K562 (cell line): ENCODE data around the gene NEURL2. TPM values are rescaled to one million over a fixed set of nuclear protein-coding genes. Genes with fewer than 3 reads are reported as not detected.

Source experiments
- BMI1 ChIP-seq: fragments of 150-350 bp; IDR thresholded peaks from 2 replicates; pipeline ENCODE4 v1.6.1; 2014; ENCODE audit warnings: low read length
- CC2D1A ChIP-seq: fragments of 450-650 bp; IDR thresholded peaks from 2 replicates; pipeline ENCODE4 v1.6.1; 2017; ENCODE audit warnings: mild to moderate bottlenecking
- CEBPG ChIP-seq, 3 experiments: fragments of 200-800 bp in 1 of 3; sonication (Bioruptor generic) in 1 of 3; sonication (generic) in 1 of 3; formaldehyde crosslinking in 1 of 3; IDR thresholded peaks in 2 of 3; conservative IDR thresholded peaks in 1 of 3; 2 replicates each; pipeline versions ENCODE4 v1.6.1 to v1.8.0; 2016 to 2022; ENCODE audit warnings: missing compliant biosample characterization in 2 of 3, missing genetic modification characterization in 2 of 3, mild to moderate bottlenecking in 1 of 3, missing genetic modification reagents in 1 of 3
- CGGBP1 ChIP-seq: fragments of 250-450 bp; sonication (Bioruptor Pico); IDR thresholded peaks from 2 replicates; pipeline ENCODE4 v1.9.0; 2021; ENCODE audit warnings: mild to moderate bottlenecking
- MGA ChIP-seq: fragments of 450-650 bp; IDR thresholded peaks from 2 replicates; pipeline ENCODE4 v1.6.1; 2016; ENCODE audit warnings: mild to moderate bottlenecking, moderate library complexity
- TARDBP ChIP-seq: fragments of 450-650 bp; IDR thresholded peaks from 2 replicates; pipeline ENCODE4 v1.6.1; 2016
- ZC3H4 ChIP-seq: sonication (generic); formaldehyde crosslinking; IDR thresholded peaks from 2 replicates; pipeline ENCODE4 v1.9.0; 2021; ENCODE audit warnings: missing genetic modification reagents, borderline replicate concordance
- polyA plus RNA-seq, 8 experiments: library from polyadenylated mRNA; depleted of rRNA in 4 of 8; stranded (reverse) in 5 of 8; unstranded in 3 of 8; fragments of >200 nt; fragmentation: Nextera tagmentation in 2 of 8; fragmentation: Illumina TruSeq in 1 of 8; extraction: Ambion mirVana in 2 of 8; extraction: Trizol in 1 of 8; gene quantifications; 2 replicates each; pipeline versions ENCODE4 v1.2.1 to v1.2.3, GENCODE V29; 2011 to 2014; ENCODE audit warnings: inconsistent platforms in 1 of 8, missing spikeins in 1 of 8
- total RNA-seq, 7 experiments: library from RNA; depleted of rRNA in 6 of 7; stranded (reverse); fragments of >200 nt in 6 of 7; fragmentation: Illumina TruSeq in 2 of 7; extraction: Trizol in 2 of 7; gene quantifications; 2 replicates each; pipeline versions ENCODE4 v1.2.1 to v1.2.3, GENCODE V29; 2011 to 2021; ENCODE audit warnings: low replicate concordance in 1 of 7
- TF ChIP-seq, protein P1 (sequence below): fragments of 250-450 bp; sonication (Bioruptor Pico); IDR thresholded peaks from 2 replicates; pipeline ENCODE4 v1.8.0; 2022; ENCODE audit warnings: inconsistent platforms, mild to moderate bottlenecking, moderate library complexity, borderline replicate concordance
- TF ChIP-seq, protein P2 (sequence below): IDR thresholded peaks from 2 replicates; pipeline ENCODE4 v1.6.1; 2016; ENCODE audit warnings: missing genetic modification characterization, missing compliant biosample characterization
- TF ChIP-seq, protein P3 (sequence below): sonication (generic); formaldehyde crosslinking; IDR thresholded peaks from 2 replicates; pipeline ENCODE4 v1.5.0; 2020; ENCODE audit warnings: missing genetic modification reagents

Gene NEURL2
- total and polyA plus RNA-seq, 9 of the 15 experiments (the other 6 are each of a cell fraction or from before 2014, with no cell fraction given) = 0.22 to 1.9 (median 0.50) TPM; not detected in 1

GRCh38 chr20:45911486-45912343 is 20.7 kb upstream of the NEURL2 start, which contains the start of gene PLTP (continued):
- TF ChIP-seq MGA (peak; percentile 55; the same call in 1 of the 2 replicates), CGGBP1 (CRISPR knock-in tag) (no peak), CEBPG (CRISPR knock-in tag; IDR thresholded peaks at IDR 0.05) (no peak), CEBPG (tag; conservative IDR thresholded peaks at IDR 0.05 in 1 of 2, IDR thresholded peaks at IDR 0.05 in 1 of 2) (no peak), CC2D1A (no peak), BMI1 (no peak), ZC3H4 (CRISPR knock-in tag) (0 out of 2 replicates have a peak, but pooled peaks have one; percentile 10), TARDBP (no peak)
- TF ChIP-seq, protein P1, sequence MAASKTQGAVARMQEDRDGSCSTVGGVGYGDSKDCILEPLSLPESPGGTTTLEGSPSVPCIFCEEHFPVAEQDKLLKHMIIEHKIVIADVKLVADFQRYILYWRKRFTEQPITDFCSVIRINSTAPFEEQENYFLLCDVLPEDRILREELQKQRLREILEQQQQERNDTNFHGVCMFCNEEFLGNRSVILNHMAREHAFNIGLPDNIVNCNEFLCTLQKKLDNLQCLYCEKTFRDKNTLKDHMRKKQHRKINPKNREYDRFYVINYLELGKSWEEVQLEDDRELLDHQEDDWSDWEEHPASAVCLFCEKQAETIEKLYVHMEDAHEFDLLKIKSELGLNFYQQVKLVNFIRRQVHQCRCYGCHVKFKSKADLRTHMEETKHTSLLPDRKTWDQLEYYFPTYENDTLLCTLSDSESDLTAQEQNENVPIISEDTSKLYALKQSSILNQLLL (CRISPR knock-in tag) = no peak
- TF ChIP-seq, protein P2, sequence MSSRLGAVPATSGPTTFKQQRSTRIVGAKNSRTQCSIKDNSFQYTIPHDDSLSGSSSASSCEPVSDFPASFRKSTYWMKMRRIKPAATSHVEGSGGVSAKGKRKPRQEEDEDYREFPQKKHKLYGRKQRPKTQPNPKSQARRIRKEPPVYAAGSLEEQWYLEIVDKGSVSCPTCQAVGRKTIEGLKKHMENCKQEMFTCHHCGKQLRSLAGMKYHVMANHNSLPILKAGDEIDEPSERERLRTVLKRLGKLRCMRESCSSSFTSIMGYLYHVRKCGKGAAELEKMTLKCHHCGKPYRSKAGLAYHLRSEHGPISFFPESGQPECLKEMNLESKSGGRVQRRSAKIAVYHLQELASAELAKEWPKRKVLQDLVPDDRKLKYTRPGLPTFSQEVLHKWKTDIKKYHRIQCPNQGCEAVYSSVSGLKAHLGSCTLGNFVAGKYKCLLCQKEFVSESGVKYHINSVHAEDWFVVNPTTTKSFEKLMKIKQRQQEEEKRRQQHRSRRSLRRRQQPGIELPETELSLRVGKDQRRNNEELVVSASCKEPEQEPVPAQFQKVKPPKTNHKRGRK (tag) = no peak
- TF ChIP-seq, protein P3, sequence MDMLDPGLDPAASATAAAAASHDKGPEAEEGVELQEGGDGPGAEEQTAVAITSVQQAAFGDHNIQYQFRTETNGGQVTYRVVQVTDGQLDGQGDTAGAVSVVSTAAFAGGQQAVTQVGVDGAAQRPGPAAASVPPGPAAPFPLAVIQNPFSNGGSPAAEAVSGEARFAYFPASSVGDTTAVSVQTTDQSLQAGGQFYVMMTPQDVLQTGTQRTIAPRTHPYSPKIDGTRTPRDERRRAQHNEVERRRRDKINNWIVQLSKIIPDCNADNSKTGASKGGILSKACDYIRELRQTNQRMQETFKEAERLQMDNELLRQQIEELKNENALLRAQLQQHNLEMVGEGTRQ (CRISPR knock-in tag) = peak; percentile 58
